ACC112 (cell line): Measurements from ENCODE around the gene MIGA2.

Experiments used
- H2AFZ ChIP-seq: fragments of 200-600 bp; sonication (generic); one replicate; pipeline ENCODE4 v1.6.0; 2017; ENCODE audit warnings: antibody characterized with exemption, low read length; ENCODE audit not compliant: unreplicated experiment
- H3K27ac ChIP-seq: fragments of 200-600 bp; sonication (generic); 2 replicates; pipeline ENCODE4 v1.5.1; 2014; ENCODE audit warnings: low read depth, mild to moderate bottlenecking, antibody characterized with exemption, low read length, moderate library complexity
- H3K27me3 ChIP-seq: fragments of 200-600 bp; sonication (generic); 2 replicates; pipeline ENCODE4 v1.6.1; 2014; ENCODE audit warnings: mild to moderate bottlenecking, antibody characterized with exemption, low read length, moderate library complexity, mixed read lengths; ENCODE audit not compliant: insufficient read depth
- H3K36me3 ChIP-seq: fragments of 200-600 bp; sonication (generic); 2 replicates; pipeline ENCODE4 v1.6.1; 2016; ENCODE audit warnings: mild to moderate bottlenecking, antibody characterized with exemption, low read length, moderate library complexity, mixed read lengths; ENCODE audit not compliant: insufficient read depth
- H3K4me1 ChIP-seq: fragments of 200-600 bp; sonication (generic); one replicate; pipeline ENCODE4 v1.6.1; 2016; ENCODE audit warnings: low read length, mixed read lengths; ENCODE audit not compliant: insufficient read depth, unreplicated experiment, control insufficient read depth
- H3K4me3 ChIP-seq: fragments of 200-600 bp; sonication (generic); 2 replicates; pipeline ENCODE4 v1.5.1; 2014; ENCODE audit warnings: mild to moderate bottlenecking, low read depth, low read length
- H3K79me2 ChIP-seq: fragments of 200-600 bp; sonication (generic); one replicate; pipeline ENCODE4 v1.6.0; 2016; ENCODE audit warnings: low read length; ENCODE audit not compliant: control insufficient read depth, unreplicated experiment, insufficient read depth

MIGA2 gene

DNA sequence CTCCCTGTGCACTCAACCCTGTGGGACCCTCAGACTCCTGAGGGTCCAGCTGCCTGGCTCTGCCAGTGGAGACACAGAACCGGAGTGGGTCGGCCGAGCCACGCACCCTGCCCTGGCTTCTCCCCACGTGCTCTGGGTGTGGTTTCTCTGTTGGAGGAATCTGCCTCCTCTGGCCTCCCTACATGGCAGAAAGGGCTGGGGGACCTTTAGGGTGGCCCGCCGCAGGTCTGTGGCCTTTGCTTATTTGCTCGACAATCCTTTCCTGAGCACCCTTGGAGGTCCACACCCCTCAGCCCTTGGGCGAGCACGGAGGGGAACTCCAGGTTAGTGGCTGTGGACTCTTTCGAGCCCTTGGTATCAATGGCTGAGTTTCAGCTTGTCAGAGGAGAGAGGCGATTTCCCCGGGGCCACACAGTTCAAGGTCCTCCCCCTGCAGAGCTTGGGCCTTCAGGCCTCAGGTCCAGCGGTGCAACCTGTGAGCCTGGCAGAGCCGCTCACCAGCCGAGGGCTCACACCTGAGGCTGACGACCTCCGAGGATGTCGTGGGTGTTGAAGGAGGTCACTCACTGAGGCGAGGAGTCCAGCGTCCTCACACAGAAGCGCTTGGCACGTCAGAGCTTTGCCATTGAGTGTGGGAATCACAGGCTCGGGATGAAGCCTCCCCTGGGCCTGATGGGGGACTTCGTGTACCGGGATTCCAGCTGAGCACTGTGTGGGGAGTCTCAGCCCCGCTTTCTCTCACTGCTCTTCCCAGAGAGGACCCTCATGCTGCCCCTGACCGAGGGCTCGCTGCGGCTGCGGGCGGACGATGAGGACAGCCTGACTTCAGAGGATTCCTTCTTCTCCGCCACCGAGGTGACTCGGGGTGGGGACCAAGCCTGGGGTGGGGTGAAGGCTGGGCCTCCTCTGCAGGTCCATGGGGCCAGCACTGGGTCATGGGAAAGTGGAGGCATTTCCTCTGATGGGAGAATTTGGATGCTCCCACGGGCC, 23.7 kb downstream of the MIGA2 start:
- Histone ChIP-seq H3K36me3 (0 out of 2 replicates have a peak, but pooled peaks cover 4% of the 10 kb centered on the region), H2AFZ (no peak overlapping the region), H3K4me1 (peaks cover 20% of the 10 kb centered on the region), H3K4me3 (no peak overlapping the region), H3K27ac (no peak overlapping the region), H3K27me3 (no peaks in the 10 kb centered on the region), H3K79me2 (no peaks in the 10 kb centered on the region)

GRCh38 chr9:129060991-129061390, 24.6 kb downstream of the MIGA2 start:
- peaks cover 20% of the 10 kb centered on the region for H3K4me1 ChIP-seq
- no peaks in the 10 kb centered on the region for H3K79me2 ChIP-seq
- 0 out of 2 replicates have a peak, but pooled peaks cover 7% of the 10 kb centered on the region for H3K36me3 ChIP-seq
- H3K4me3 ChIP-seq: no peak overlapping the region
- H2AFZ ChIP-seq: no peak overlapping the region
- no peaks in the 10 kb centered on the region for H3K27me3 ChIP-seq
- no peak overlapping the region for H3K27ac ChIP-seq

GRCh38 chr9:129063061-129063460, 26.6 kb downstream of the MIGA2 start:
- no peak overlapping the region for H2AFZ ChIP-seq
- H3K27me3 ChIP-seq: no peaks in the 10 kb centered on the region
- H3K27ac ChIP-seq: no peak overlapping the region
- no peak overlapping the region for H3K4me3 ChIP-seq
- H3K36me3 ChIP-seq: 0 out of 2 replicates have a peak, but pooled peaks cover 7% of the 10 kb centered on the region
- H3K4me1 ChIP-seq: peaks cover 18% of the 10 kb centered on the region
- no peaks in the 10 kb centered on the region for H3K79me2 ChIP-seq

- H3K36me3 ChIP-seq: 0 out of 2 replicates have a peak, but pooled peaks cover 7% of the 10 kb centered on the region
- H3K27me3 ChIP-seq: no peaks in the 10 kb centered on the region
- no peak overlapping the region for H3K4me3 ChIP-seq
- H3K27ac ChIP-seq: no peak overlapping the region
- no peak overlapping the region for H2AFZ ChIP-seq
- H3K4me1 ChIP-seq: peaks cover 5% of the 10 kb centered on the region
- H3K79me2 ChIP-seq: no peaks in the 10 kb centered on the region
Measured at GRCh38 chr9:129064499-129064908, 28.1 kb downstream of the MIGA2 start.

GRCh38 chr9:129068110-129068509, 31.7 kb downstream of the MIGA2 start:
- Histone ChIP-seq H3K4me3 (no peak overlapping the region), H3K27ac (no peak overlapping the region), H3K36me3 (0 out of 2 replicates have a peak, but pooled peaks cover 2% of the 10 kb centered on the region), H3K79me2 (no peaks in the 10 kb centered on the region), H3K4me1 (no peaks in the 10 kb centered on the region), H2AFZ (no peak overlapping the region), H3K27me3 (no peaks in the 10 kb centered on the region)

DNA sequence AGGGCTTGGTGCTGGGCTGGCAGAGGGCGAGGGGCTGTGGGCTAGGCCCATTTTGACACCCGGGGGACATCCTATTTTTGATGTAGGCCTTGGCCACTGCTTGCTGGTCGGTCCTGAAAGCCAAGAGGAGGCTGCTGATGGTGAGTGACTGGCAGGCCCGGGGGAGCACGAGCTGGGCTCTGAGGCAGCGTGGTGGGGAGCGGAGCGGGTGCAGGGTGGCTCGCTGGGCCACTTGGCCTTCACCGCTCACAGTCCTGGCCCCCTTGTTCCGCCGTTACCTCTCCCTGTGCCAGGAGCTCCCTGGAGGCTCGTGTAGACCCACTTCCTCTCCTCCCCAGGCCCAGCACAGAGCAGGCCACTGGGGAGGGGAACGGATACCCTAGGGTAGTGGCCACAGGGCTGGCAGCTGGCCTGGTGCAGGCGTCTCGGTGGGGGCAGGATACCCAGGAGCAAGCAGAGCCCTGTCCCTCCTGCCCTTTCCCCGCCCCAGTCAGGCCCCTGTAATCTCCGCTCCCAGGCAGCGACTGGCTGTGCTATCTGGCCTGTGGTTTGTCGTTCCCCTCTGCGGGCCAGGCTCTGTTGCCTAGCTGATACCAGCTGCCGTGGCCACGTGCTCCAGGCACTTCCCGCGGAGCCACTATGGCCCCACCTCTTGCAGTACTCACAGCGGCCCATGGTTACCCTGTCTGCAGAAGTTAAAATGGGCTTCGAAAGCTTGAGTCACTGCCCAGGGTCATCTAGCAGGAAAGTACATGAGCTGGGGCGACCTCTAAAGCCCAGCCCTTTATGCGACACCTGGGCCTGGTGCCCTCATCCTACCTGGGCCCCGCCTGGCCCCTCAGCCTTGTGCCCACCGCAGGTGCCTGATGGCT, 32.8 kb downstream of the MIGA2 start:
- no peak overlapping the region for H3K4me3 ChIP-seq
- H2AFZ ChIP-seq: no peak overlapping the region
- H3K4me1 ChIP-seq: no peaks in the 10 kb centered on the region
- H3K27me3 ChIP-seq: no peaks in the 10 kb centered on the region
- 0 out of 2 replicates have a peak, but pooled peaks cover 2% of the 10 kb centered on the region for H3K36me3 ChIP-seq
- no peak overlapping the region for H3K27ac ChIP-seq
- no peaks in the 10 kb centered on the region for H3K79me2 ChIP-seq

DNA sequence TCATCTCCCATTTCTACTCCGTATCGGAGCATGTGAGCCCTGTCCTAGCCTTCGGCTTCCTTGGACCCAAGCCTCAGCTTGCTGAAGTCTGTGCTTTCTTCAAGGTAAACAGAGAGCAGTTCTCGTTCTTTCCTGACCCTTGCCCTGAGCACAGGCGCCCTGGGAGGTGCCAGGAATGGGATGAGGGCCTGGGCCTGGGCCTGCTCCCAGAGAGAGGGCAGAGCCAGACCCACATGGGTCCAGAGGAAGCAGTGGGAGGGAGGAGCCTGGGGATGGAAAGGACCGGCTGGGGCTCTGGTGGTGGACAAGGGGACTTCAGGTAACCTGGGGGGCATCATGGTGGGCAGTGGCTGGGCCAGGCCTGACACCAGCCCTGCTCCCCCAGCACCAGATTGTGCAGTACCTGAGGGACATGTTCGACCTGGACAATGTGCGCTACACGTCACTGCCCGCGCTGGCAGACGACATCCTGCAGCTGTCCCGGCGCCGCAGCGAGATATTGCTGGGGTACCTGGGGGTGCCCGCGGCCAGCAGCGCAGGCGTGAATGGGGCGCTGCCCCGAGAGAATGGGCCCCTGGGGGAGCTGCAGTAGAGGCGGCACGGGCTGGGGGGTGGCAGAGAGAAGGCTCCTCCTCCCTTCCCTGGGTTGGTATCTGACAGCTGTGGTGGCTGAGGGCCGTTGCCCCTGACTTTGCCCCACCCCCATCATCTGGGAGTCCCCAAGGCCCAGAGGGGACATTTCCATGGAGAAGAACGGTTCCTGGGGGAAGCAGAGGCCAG, 33.6 kb downstream of the MIGA2 start:
- Histone ChIP-seq H3K79me2 (no peaks in the 10 kb centered on the region), H3K4me3 (no peak overlapping the region), H3K36me3 (0 out of 2 replicates have a peak, but pooled peaks cover 2% of the 10 kb centered on the region), H3K27ac (no peak overlapping the region), H2AFZ (no peak overlapping the region), H3K4me1 (no peaks in the 10 kb centered on the region), H3K27me3 (no peaks in the 10 kb centered on the region)

GRCh38 chr9:129070696-129071525, 34.5 kb downstream of the MIGA2 start:
- Histone ChIP-seq H3K4me1 (no peaks in the 10 kb centered on the region), H2AFZ (no peak overlapping the region), H3K36me3 (no peaks in the 10 kb centered on the region), H3K27ac (no peak overlapping the region), H3K4me3 (no peak overlapping the region), H3K27me3 (no peaks in the 10 kb centered on the region), H3K79me2 (no peaks in the 10 kb centered on the region)

DNA sequence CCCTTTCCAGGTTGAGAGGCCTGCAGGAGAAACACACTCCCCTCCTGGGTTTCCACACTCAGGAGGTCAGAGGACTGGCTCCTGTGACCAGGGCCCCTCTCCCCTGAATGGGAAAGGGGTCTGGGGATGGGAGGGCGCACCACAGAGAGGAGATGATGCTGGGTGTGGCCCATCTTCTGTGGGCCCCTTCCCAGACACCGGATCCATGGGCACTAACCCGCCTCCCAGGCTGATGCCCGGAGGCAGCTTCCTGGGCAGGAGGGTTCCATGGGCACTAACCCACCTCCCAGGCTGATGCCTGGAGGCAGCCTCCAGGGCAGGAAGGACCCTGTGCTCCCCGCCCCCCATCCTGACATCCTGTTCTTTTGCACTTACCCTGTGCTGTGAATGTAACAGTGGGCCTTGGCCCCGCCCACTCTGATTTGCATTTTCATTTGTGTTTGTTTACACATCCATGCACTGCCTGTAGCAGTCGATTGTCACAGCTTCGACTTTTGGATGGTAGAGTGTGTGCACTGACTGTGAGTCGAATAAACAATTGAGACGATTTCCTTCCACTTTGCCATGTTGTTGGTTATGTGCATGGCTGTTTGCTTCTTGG, 35.2 kb downstream of the MIGA2 start:
- no peaks in the 10 kb centered on the region for H3K4me1 ChIP-seq
- H3K27me3 ChIP-seq: no peaks in the 10 kb centered on the region
- H3K79me2 ChIP-seq: no peaks in the 10 kb centered on the region
- no peak overlapping the region for H3K27ac ChIP-seq
- no peaks in the 10 kb centered on the region for H3K36me3 ChIP-seq
- no peak overlapping the region for H2AFZ ChIP-seq
- no peak overlapping the region for H3K4me3 ChIP-seq
